Anterior cingulate cortex (tissue), 58 donors: ENCODE data around the gene SPON2.

Experiments
- DNase-seq, 58 donors: peaks; one replicate each; lab custom pipeline; 2025; lab: John Stamatoyannopoulos, UW

SPON2 gene

DNA sequence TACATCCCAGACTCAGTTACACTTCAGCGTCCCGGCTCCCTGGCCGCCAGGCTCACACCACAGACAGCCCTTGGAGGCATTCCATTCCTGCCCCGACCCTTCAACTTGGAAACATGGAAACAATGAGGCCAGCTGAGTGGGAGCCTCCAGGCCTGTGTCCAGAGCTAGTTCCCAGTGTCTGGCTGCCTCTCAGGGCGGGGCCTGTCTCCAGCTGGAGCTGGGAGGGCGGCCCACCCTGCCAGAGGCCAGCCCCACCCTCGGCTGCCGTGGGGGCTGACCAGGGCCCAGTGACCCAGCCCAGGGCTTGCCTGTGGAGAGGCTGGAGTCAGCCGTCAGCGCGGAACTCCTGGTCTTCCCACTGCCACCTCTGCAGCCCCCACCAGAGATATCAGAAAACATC, 37.4 kb upstream of the SPON2 start:
- peak in 40 of 58 donors; percentile 21 to 76 (median 43) for DNase-seq

DNA sequence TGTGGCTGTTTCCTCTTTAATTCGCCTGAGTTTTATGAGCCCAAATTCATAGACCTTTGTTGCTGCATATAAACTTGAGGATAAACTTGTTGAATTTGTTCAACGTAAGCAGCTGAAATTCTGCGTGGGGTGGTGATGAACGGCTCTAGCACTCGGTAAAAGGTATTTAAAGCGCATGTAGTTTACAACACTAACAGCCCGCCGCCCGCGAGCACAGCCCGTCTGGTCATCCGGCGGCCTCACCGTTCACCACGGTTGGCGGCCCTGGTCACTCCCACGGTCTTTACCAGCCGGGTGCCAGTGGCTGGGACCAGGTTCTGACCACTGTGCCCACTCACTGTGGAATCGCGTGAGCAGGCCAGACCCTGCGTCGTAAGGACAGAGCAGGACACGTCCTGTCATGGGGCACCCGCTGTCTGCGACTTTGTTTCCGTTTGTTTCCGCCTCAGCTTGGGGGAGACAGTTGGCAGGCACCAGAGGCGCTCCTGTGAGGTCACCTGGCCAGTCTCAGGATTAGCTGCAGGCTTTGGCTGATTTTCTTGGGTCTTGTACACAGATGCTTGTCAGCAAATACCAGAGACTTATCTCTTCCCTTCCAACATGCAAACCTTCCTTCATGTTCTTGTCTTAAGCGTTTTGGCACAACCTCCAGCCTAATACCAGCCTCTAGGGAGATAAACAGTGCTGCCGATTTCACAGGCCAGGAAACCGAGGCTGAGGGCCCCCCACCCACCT, 36.8 kb upstream of the SPON2 start:
- peak in 3 of 58 donors; percentile 18 to 23 (median 23) for DNase-seq

DNA sequence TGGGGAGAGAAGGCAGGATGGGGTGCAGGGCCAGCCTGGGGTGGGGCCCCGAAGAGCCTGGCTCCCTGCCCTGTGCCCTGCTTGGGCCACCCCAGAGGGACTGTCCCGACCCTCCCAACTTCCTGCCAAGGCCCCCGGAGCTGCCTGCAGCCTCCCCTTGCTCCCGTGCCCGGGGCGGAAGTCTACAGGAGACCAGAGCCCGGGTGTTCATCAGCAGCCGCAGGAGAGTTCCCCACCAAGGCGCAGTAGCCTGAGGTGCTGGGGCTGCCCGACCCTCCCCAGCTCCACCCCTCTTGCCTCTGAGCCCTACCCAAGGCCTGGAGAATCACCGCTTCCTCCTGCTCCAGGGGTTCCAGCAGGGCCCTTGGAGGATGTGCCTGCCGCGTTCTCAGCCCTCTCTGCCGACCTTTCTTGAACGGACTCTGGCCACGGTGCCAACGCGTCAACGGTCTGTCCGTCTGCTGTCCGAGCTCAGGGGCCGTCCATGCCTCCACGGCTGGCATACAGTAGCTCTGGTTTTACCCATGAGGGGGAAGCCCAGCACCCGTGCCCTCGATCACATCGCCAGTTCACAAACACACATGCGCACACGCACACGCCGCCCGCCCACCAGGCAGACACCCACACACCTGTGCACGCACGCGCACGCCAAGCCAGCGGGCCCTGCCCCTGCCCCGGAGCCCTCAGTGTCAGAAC, 36.0 kb upstream of the SPON2 start:
- DNase-seq, result no peak

DNA sequence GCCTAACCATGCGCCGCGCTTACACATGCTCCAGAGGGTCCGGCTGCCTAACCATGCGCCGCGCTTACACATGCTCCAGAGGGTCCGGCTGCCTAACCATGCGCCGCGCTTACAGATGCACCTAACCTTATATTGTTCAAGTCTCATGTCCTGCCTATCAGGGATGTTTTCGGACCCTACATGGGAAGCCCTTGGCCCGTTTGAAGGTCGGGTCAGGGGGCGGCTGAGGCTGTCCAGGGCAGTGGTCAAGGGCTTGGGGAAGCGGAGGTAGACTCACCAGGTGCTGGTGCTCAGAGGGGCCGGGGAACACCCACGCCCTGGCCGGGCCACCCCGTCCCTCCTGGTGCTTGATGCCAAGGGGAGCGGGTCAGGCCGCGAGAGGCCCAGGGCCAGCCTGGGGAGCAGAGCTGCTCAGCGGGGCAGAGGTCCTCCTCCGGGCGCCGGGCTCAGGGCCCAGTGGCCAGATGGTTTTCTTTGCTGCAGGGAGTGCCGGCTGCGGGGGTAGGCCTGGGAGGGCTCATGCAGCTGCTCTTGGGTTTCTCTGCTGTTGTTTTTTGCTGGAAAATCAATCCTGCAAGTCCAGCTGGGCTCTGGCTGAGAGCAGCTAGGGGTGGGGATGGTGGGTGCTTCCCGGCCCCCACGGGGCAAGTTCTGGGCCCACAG, 35.4 kb upstream of the SPON2 start:
- DNase-seq, result peak in 48 of 58 donors; percentile 19 to 81 (median 54)

DNA sequence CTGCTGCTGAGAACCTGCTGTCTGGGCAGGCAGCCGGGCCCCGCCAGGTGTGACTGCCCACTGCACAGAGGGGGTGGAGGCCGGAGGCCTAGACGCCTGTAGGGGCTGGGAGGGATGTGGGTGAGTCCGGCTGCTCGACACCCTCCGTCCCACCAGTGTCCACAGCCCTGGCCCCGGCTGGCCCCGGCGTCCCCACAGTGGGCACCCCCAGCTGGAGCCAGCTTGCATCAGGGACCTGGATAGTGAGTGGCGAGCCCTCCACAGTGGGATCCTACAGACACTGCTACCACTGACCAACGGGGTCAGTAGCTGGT, 34.7 kb upstream of the SPON2 start:
- DNase-seq, result no peak

DNA sequence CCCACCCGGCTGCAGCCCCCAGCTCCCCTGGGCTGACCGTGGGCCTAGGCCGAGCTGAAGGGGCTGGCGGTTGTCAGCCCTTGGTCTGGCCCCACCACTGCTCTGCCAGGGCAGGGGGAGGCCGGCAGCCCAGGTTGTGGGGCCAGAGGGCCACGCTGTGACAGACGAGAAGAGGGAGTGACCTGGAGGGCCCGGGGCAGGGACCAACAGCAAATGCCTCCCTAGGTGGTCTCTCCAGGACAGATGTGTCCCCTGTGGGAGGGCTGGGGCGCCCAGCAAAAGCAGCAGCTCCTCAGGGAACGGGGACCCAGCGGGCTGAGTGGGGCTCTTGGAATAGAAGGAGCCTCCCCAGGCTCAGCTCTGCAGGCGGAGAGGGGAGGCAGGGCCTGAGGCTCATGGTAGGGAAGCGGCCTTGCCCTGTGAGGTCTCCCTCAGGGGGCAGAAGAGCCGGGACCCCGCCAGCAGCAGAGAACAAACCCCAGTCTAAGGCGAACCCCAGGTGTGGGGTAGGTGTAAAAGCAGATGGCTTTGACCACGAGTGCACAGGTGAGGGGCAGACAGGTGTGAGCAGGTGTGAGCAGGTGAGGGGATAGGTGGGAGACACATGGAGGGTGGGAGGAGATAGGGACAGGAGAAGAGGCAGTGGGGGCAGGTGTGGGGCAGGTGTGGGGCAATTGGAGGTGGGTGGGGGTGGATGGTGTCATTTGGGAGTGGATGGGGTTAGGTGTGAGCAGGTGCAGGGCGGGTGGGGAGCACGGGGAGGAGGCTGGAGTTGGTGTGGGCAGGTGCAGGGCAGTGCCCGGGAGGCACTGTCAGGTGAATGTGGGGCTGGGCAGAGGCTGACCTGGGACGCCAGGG, 34.1 kb upstream of the SPON2 start:
- DNase-seq, result no peak

DNA sequence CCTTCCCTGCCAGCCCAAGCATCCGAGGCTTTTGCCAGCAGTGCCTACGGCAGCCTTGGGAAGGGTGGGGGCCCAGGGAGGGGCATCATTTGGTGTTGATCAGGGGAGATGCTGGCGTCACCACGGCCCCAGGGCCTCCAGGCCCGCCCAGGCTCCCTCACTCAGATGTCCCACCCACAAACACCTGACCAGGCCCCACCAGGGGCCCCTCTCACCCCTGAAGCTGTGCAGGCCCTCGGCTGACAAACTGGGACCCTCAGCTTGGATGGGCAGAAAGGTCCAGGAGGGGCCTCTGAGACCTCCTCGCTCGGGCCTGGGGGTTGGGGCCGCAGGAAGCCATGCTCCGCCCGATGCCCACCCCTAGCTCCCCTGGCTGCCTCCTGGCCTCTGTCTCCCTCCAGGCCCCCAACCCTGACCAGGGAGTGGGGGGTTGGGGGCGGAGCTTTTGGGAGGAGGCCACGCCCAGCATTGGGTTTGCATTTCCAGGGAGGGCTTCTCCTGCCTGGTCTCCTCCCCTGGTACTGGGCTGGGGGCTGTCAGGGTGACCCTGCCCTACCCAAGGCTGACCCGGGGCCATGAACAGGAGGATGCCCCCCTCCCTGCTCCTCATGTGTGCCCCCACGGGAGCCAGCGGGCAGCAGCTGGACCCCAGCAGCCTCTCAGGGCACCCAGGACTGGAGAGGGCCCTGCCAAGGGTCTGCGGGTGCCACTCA, 33.4 kb upstream of the SPON2 start:
- no peak for DNase-seq

DNA sequence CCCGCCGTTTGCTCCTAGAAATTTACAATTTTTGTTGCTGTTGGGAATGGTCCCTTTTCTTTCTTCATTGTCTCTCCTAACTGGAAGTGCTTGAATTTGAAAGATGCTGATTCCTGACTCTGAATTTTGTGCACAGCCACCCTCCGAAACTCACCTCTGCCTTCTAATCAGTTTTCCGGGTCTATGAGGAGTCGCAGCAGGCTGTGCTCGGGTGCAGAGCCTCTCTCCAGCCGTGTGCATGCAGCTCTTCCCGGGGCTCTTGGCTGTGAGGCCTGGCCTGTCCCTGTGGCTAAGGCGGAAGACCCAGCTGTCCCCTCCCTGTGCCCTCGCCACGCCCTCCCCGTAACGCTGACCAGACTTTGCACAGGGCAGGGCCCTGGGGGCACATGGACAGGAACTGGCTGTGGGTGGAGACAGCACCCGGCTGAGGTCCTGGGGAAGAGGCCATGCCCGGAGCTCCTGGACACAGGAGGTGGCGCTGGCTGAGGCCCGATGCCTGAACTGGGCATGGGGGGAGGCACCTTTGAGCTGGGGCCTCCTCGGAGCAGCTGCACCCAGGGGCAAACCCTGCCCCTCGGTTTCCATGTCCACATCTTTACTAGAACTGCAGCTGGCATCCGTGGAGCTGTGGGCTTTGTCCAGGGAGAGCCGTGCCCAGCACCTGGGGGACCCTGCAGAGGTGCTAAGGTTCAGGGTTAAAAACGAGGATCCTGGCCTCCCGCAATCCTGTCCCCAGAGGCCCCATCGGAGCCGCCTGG, 32.6 kb upstream of the SPON2 start:
- DNase-seq, result no peak

DNA sequence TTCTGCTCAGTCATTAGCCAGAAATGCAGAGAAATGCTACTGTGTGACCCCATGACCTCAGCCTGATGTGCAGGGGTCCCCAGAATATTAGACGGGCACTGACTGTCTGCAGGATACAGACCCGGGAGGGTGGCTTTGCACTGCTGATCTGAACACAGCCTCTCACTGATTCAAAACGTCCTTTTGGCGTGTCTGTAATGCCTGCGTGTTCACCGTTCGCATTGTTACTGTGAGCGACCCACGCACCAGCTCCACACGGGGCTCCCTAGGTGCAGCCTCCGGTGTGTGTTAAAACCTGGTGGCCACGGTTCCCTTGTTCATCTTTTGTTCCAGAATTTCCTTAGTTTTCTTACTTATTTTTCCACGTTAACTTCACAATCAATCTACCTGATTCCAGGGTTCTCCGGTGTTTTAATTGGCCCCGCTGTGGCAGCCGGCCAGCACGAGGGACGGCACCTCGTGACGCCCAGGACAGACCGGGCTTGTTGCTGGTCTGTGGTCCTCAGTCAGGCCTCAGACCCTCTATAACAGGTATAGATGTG, 32.0 kb upstream of the SPON2 start:
- no peak for DNase-seq

DNA sequence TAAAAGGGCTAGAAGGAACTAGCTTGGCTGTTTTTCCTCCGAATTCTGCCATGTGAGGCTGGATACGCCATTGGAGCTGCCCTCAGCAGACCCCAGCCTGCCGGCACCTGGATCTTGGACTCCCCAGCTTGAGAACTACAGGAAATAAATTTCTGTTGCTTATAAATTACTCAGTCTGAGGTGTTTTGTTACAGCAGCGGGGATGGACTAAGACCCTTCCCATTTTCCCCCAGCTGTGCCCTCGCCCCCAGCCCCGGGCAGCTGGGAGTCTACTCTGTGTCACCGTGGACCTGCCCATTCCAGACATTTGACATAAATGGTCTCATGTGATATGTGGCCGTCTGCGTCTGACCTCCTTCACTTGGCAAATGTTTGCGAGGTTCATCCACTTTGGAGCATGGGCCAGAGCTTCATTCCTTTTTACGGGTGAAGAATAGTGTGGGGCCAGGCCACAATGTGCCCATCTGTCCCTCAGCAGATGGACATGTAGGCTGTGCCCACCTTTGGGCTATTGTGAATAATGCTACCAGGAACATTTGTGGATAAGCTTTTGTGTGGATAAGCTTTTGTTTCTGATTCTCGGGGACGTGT, 30.7 kb upstream of the SPON2 start:
- no peak for DNase-seq

DNA sequence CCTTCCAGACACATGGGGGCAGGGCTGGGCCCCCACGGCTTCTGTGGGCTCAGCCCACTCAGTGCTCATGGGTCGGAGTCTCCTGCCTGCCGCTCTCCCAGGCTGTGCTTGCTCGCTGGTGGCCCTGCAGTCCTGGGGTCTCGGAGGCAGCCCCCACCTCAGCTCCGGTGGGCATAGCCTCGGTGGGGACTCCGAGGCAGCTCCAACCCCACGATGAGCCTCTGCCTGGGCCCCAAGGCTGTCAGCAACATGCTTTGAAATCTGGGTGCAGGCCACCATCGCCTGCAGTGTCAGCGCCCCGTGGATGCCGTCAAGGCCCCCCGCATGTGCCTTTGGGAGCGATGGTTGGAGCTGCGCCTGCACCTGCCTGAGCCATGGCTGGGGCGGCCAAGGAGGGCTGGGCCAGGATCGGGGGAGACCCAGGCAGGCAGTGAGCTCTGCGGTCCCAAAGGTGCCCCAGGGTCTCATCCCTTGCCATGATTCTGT, 30.2 kb upstream of the SPON2 start:
- DNase-seq, result no peak

DNA sequence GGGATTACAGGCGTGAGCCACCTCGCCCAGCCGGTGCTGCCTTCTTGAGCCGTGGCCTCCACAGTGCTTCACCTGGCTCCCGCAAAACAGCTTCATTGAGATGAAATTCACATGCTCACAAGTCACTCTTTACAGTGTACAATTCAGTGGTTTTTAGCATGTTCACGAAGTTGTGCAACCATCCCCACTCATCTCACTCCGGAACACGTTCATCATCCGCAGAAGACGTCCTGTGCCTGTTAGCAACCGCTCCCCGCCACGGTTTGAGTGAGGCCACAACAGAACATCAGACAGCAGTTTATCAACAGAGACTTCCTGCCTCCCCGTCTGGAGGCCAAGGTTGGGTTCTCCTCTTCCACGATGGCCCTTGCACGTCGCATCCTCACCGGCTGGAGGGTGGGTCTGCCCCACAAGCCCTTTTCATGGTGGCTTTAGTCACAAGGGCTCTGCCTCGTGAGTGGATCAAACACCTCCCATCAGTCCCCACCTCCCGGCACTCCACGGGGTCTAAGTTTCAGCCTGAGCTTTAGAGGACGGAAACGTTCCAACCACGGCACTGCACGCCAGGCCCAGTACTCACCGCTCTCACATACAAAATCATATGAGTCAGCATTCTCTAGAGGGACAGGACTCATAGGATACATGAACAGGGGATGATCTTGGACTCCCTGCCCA, 29.6 kb upstream of the SPON2 start:
- DNase-seq, result peak in 1 of 58 donors; percentile 47

DNA sequence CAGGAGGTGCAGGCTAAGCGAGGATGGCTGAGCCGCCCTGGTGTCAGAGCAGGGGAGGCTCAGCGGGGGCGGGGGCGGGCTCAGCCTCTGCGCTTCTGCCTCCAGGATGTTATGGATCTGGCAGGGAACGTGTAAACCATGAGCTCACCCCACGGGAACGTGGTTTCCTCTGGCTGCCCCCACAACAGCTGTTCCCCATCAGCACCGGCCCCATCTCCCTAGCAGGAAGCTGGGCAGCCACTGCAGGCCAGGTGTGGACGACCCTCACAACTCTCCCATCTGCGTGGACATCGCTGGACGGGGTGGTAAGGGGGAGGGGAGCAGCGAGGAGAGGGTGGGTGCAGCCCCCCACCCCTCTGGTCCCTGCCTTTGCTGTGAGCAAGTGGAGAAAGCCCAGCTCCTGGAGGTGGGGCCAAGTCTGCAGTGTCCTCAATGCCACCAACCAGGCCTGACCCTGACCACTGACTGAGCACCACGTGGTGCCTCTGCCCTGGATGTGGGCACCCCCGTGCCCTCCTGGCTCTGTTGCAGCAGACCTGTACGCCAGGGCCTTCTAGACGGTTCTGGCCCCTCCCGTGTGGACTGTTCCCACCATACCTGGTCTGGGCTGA, 28.1 kb upstream of the SPON2 start:
- DNase-seq, result no peak

DNA sequence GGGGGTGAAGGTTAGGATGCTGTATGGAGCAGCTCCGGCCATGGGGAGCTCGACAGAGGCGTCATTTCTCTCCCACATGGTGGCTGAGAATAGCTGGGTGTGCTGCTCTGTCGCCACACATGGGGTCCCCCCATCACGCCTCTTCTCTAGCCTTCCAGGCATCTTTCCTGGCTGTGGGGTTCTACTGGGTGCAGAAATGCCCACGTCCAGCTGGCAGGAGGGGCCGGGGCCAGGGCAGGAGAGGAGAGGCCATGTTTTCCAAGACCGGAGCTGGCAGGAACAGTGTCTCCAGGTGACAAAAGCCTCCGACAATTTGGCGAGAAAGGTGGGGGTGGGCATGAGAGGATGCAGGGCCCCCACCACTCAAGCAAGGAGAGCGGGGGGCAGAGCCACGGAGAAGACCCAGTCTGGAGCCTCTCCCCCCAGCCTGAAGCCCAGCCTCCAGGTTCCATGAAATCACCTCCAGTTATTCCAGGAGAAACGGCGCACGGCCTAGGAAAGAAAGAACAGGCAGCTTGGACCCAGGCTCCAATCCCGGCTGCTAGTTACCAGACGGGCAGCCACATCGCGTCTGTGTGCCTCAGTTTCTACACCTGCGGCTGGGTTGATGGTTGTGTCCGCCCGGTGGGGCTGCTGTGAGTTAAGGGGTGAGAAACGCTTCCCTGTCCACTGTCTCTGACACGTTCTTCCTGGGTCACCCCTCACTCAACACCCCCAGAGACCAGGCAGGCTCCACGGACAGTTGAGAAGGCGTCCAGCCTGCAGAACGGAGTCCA, 27.4 kb upstream of the SPON2 start:
- no peak for DNase-seq

DNA sequence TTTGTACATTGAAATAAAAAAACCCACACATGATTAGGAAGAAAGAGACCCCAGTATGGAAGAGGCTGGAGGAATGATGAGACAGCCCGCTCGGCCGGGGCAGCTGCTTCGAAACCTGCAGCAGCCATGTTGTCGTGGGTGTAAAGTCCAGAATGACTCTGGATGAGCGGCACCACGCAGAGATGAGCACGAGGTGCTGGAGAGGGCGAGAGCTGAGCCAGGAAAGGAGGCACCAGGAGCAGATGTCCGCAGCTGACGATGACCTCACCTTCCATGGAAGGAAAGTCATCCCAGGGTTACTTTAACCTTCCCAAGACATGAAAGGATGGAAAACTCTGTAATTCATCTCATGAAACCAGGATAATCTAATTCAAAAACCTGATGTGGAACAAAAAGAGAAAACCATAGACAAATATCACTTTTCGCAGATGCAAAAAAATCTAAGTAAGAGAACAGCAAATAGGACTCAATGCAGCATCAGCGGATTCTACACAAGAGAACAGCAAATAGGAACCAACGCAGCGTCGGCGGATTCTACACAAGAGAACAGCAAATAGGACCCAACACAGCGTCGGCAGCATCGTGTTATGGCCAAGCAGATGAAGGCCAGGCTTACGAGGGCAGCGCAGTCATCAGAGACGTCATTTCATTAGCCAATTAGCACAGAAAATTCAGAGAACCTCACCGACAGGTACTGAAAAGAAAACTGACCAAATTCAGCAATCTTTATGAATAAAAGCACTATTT, 25.9 kb upstream of the SPON2 start:
- DNase-seq, result no peak
